Bronchial epithelial cell (primary cell): ENCODE results near the gene SEMA3F. TPM values are rescaled to one million over a fixed set of nuclear protein-coding genes. Genes with fewer than 3 reads are reported as not detected.
A peak's percentile ranks its signal among the peaks of the same experiment; 100 is the strongest.

Experiments
- DNase-seq: peaks from one replicate; pipeline ENCODE4 v3.0.0-alpha.2; 2010; ENCODE audit warnings: low read depth
- FAIRE-seq: peaks from 2 replicates; lab custom pipeline; 2011; peaks lifted over from hg19 to GRCh38; lab: Jason Lieb, UNC
- H3K27me3 ChIP-seq: 2 replicates; pipeline ENCODE4 v1.5.1; 2011; ENCODE audit warnings: low read length; ENCODE audit not compliant: control insufficient read depth, insufficient read depth
- H3K36me3 ChIP-seq: 2 replicates; pipeline ENCODE4 v1.5.1; 2011; ENCODE audit warnings: low read length; ENCODE audit not compliant: control insufficient read depth, insufficient read depth
- H3K4me3 ChIP-seq: 2 replicates; pipeline ENCODE4 v1.5.1; 2011; ENCODE audit warnings: mild to moderate bottlenecking, low read depth, low read length, control low read depth
- CTCF ChIP-seq: IDR thresholded peaks from 2 replicates; pipeline ENCODE4 v1.5.1; 2011; ENCODE audit warnings: mild to moderate bottlenecking, moderate library complexity, low read length, control low read depth, inconsistent platforms; ENCODE audit not compliant: insufficient read depth, severe bottlenecking
- total RNA-seq: library from RNA; depleted of rRNA; stranded (reverse); fragments of >200 nt; gene quantifications from 2 replicates; pipeline ENCODE4 v1.2.1, GENCODE V29; 2014

Gene SEMA3F
- total RNA-seq, 1 donor from 2014 or later = 35.5 TPM

- Histone ChIP-seq H3K4me3 (no peak overlapping the region), H3K36me3 (peaks cover 60% of the 10 kb centered on the region), H3K27me3 (no peaks in the 10 kb centered on the region)
- FAIRE-seq (no peak), DNase-seq (no peak)
- TF ChIP-seq CTCF = no peak
Measured at GRCh38 chr3:50179710-50180109, 24.6 kb downstream of the SEMA3F start.

DNA sequence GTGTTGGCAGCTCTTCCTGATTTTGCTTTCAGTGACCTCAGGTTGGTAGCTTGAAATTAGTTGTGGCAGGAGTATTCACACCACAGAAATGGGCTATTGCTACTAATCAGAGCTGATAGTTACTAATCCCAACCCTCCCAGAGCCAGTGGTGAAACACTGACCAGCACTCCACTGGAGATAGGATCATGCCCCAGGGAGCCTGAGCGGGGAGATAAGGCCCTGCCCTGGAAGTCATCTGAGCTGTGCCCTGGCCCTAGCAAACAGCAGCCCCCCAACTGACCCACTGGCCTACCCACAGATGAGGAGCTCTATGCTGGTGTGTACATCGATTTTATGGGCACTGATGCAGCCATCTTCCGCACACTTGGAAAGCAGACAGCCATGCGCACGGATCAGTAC, 26.9 kb downstream of the SEMA3F start:
- TF ChIP-seq CTCF = no peak
- no peak for DNase-seq
- FAIRE-seq = peak; percentile 75
- Histone ChIP-seq H3K27me3 (no peaks in the 10 kb centered on the region), H3K4me3 (no peak overlapping the region), H3K36me3 (peaks cover 57% of the 10 kb centered on the region)

GRCh38 chr3:50182533-50183099, 27.5 kb downstream of the SEMA3F start:
- FAIRE-seq (no peak), DNase-seq (no peak)
- Histone ChIP-seq H3K27me3 (no peaks in the 10 kb centered on the region), H3K4me3 (no peak overlapping the region), H3K36me3 (peaks cover 54% of the 10 kb centered on the region)
- no peak for TF ChIP-seq CTCF

- TF ChIP-seq CTCF = no peak
- no peaks in the 10 kb centered on the region for H3K27me3 ChIP-seq
- H3K4me3 ChIP-seq = no peak overlapping the region
- no peak for FAIRE-seq
- H3K36me3 ChIP-seq = peaks cover 57% of the 10 kb centered on the region
- no peak for DNase-seq
Measured at GRCh38 chr3:50183755-50184154, 28.6 kb downstream of the SEMA3F start.

DNA sequence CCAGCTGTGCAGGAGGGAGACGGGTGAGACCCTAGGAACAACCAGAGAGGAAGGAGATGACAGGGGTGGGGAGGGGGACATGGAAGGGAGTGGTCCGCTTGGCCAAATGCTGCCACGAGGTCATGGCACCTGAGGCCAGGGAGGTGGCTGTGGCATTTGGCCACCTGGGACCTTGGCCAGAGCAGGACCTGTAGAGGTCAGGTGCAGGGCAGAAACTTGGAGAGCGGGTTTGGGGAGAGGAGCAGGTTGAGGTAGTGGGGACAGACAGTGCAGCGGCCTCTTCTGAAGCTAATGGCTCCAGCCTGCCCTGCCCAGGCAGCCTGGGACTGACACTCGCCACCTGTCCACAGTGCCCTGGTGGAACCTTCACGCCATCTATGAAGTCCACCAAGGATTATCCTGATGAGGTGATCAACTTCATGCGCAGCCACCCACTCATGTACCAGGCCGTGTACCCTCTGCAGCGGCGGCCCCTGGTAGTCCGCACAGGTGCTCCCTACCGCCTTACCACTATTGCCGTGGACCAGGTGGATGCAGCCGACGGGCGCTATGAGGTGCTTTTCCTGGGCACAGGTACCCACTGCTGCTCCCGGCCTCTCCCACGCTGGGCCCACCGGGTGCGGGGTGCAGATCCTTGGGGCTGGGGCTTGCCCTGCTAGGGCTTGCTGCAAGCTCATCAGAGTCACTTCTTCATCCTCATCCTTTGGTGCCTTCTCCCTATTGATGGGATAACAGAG, 29.3 kb downstream of the SEMA3F start:
- H3K27me3 ChIP-seq = no peaks in the 10 kb centered on the region
- DNase-seq = no peak
- peaks cover 55% of the 10 kb centered on the region for H3K36me3 ChIP-seq
- no peak for TF ChIP-seq CTCF
- no peak for FAIRE-seq
- no peak overlapping the region for H3K4me3 ChIP-seq
